Esophagus (tissue), 2 donors: Measurements from ENCODE around the gene NTRK3. TPM values are rescaled to one million over a fixed set of nuclear protein-coding genes. Genes with fewer than 3 reads are reported as not detected.
A peak's percentile ranks its signal among the peaks of the same experiment; 100 is the strongest.

Source experiments
- H3K27ac ChIP-seq, 2 donors: one replicate each; pipeline ENCODE4 v1.5.1; 2013; ENCODE audit warnings: low read depth in 2 of 2, mild to moderate bottlenecking in 2 of 2, inconsistent platforms in 1 of 2, low read length in 1 of 2, moderate library complexity in 1 of 2
- H3K27me3 ChIP-seq, 2 donors: one replicate each; pipeline ENCODE4 v1.6.1; 2013; ENCODE audit warnings: low read length in 2 of 2, control low read depth in 1 of 2, mild to moderate bottlenecking in 1 of 2; ENCODE audit not compliant: insufficient read depth in 2 of 2, control insufficient read depth in 1 of 2
- H3K36me3 ChIP-seq, 2 donors: one replicate each; pipeline ENCODE4 v1.6.1; 2013; ENCODE audit warnings: low read length in 1 of 2; ENCODE audit not compliant: control insufficient read depth in 2 of 2, insufficient read depth in 2 of 2
- H3K4me1 ChIP-seq, 2 donors: one replicate each; pipeline ENCODE4 v1.6.1; 2013; ENCODE audit warnings: low read length in 1 of 2; ENCODE audit not compliant: control insufficient read depth in 2 of 2, insufficient read depth in 2 of 2
- H3K4me3 ChIP-seq, 2 donors: one replicate each; pipeline ENCODE4 v1.5.1; 2013; ENCODE audit warnings: low read length in 2 of 2, mild to moderate bottlenecking in 2 of 2, low read depth in 1 of 2, moderate library complexity in 1 of 2
- H3K9me3 ChIP-seq, 2 donors: one replicate each; pipeline ENCODE4 v1.6.1; 2013; ENCODE audit warnings: mild to moderate bottlenecking in 2 of 2, low read depth in 1 of 2, low read length in 1 of 2, moderate library complexity in 1 of 2; ENCODE audit not compliant: control insufficient read depth in 2 of 2, insufficient read depth in 1 of 2
- WGBS, 2 donors: extraction: QIAGEN DNeasy Blood & Tissue Kit; methylation state at CpG; one replicate each; pipeline ENCODE4 v1.1.7; 2013; 5-methylcytosine and 5-hydroxymethylcytosine counted together
- polyA plus RNA-seq, 2 donors: library from polyadenylated mRNA; stranded (reverse); fragments of 200-250 nt; gene quantifications; one replicate each; pipeline ENCODE4 v1.2.3, GENCODE V29; 2013
- donor health status: healthy with polysubstance abuse.
- donor health status: Bipolar disorder and iron deficiency.

The NTRK3 gene
- under 1 TPM; 0.61 to 0.77 TPM for polyA plus RNA-seq

GRCh38 chr15:88256279-88257230, at the start of gene NTRK3:
TSS of gene NTRK3 (minus strand) at chr15:88256739. CDS start at chr15:88256153, 586 bp downstream.
- Histone ChIP-seq H3K27ac (no peak within 1 kb of the TSS), H3K36me3 (no peaks in the 10 kb centered on the region), H3K4me1 (peaks cover 0 to 4% of the 10 kb centered on the region in 2 donors), H3K27me3 (peaks cover 8 to 17% of the 10 kb centered on the region in 2 donors), H3K9me3 (no peaks in the 10 kb centered on the region), H3K4me3 (peak within 1 kb of the TSS in 1 of 2 donors; percentile 13)
- 1% methylated on average over 53 to 93 of the region's 95 CpGs for WGBS, 2 donors

- Histone ChIP-seq H3K4me3 (no peak overlapping the region), H3K27ac (no peak overlapping the region), H3K4me1 (no peaks in the 10 kb centered on the region), H3K9me3 (no peaks in the 10 kb centered on the region), H3K27me3 (no peaks in the 10 kb centered on the region), H3K36me3 (no peaks in the 10 kb centered on the region)
Measured at GRCh38 chr15:88303395-88303794, 46.9 kb upstream of the NTRK3 start.

DNA sequence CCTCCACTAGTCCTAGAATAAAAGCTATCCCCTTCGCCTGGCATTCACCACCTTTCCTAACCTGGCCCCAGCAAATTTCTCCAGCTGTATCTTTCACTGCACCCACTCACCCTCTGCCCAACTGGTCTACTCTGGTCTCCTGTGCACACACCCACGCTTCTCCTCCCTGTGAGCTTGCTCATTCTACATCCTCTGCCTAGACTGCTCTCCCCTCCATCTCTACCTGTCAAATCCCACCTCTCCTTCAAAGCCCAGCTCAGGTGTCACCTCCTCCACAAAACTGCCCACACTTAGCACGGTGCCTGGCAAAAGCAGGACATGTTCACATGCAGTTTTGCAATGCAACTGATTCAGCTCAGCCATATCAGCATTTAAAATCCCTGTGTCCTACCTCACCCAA, 45.8 kb upstream of the NTRK3 start:
- Histone ChIP-seq H3K4me1 (no peaks in the 10 kb centered on the region), H3K36me3 (no peaks in the 10 kb centered on the region), H3K27ac (no peak overlapping the region), H3K9me3 (no peaks in the 10 kb centered on the region), H3K4me3 (no peak overlapping the region), H3K27me3 (no peaks in the 10 kb centered on the region)
- 62 to 67% methylated on average over 3 of the region's 3 CpGs for WGBS, 2 donors

DNA sequence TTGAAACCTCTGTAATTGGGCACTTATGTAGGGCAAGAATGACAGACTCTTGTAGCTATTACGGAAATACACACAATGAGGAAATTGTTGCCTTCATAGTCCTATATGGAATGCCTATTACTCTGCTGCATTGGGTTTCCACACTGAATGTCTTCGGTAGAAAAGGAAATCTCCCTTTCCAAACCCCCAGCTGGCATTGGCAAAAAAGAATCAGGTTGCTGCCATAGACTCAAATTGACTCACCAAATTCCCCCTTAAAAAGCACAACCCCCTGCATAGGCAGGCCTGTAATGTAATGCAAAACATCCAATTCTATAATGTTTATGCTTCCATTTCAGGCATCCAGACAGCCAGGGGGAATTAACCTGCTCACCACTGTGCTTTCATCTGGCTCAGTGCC, 44.8 kb upstream of the NTRK3 start:
- Histone ChIP-seq H3K27me3 (no peaks in the 10 kb centered on the region), H3K9me3 (no peaks in the 10 kb centered on the region), H3K4me1 (no peaks in the 10 kb centered on the region), H3K36me3 (no peaks in the 10 kb centered on the region), H3K4me3 (no peak overlapping the region), H3K27ac (no peak overlapping the region)
- 74 to 79% methylated on average over 2 of the region's 2 CpGs for WGBS, 2 donors

DNA sequence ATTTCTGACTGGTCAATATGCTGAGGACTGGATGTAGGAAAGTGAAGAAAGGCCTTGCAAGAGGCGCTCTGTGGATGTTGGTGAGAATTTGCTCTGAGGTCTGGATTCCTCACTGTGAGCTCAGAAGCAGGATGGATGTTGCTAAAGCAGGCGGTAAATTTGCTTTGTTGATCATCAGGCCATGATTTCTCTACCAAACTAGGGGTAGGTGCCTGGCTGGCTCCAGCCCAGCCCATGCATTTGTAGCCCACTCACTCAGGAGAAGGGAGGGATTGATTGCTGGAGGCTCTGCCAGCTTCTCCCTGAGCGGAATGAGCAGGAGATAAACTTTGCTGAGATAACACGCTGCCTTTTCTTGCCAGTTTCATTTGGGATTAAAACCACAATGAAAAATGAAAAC, 44.3 kb upstream of the NTRK3 start:
- 67 to 78% methylated on average over 4 of the region's 4 CpGs for WGBS, 2 donors
- no peak overlapping the region for H3K27ac ChIP-seq
- no peaks in the 10 kb centered on the region for H3K27me3 ChIP-seq
- no peaks in the 10 kb centered on the region for H3K4me1 ChIP-seq
- H3K4me3 ChIP-seq: no peak overlapping the region
- H3K36me3 ChIP-seq: no peaks in the 10 kb centered on the region
- H3K9me3 ChIP-seq: no peaks in the 10 kb centered on the region

- H3K4me3 ChIP-seq: no peak overlapping the region
- no peak overlapping the region for H3K27ac ChIP-seq
- H3K9me3 ChIP-seq: no peaks in the 10 kb centered on the region
- 54 to 56% methylated on average over 8 of the region's 8 CpGs for WGBS, 2 donors
- H3K27me3 ChIP-seq: no peaks in the 10 kb centered on the region
- no peaks in the 10 kb centered on the region for H3K36me3 ChIP-seq
- H3K4me1 ChIP-seq: no peaks in the 10 kb centered on the region
Measured at GRCh38 chr15:88300089-88300488, 43.5 kb upstream of the NTRK3 start.

DNA sequence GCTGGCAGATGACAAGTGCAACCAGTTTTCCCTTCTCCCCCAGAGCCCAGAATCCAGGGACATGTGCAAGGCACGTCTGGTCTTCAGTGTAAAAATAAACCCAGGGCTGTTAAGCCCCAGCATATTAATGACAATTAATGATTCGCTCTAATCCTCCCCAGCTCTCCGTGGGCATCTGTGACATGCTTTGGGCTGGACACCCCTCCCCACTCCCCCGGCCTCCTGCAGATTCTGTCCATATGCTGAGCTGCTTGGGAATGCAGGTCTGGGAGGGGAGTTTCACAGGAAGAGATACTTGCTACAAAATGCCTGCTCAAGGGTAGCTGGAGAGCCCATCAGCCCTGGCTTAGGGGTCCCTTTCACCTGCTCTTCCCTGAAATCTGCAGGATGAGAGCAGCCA, 43.0 kb upstream of the NTRK3 start:
- Histone ChIP-seq H3K36me3 (no peaks in the 10 kb centered on the region), H3K4me1 (no peaks in the 10 kb centered on the region), H3K27me3 (no peaks in the 10 kb centered on the region), H3K9me3 (no peaks in the 10 kb centered on the region), H3K4me3 (no peak overlapping the region), H3K27ac (no peak overlapping the region)
- 35 to 41% methylated on average over 4 of the region's 4 CpGs for WGBS, 2 donors

DNA sequence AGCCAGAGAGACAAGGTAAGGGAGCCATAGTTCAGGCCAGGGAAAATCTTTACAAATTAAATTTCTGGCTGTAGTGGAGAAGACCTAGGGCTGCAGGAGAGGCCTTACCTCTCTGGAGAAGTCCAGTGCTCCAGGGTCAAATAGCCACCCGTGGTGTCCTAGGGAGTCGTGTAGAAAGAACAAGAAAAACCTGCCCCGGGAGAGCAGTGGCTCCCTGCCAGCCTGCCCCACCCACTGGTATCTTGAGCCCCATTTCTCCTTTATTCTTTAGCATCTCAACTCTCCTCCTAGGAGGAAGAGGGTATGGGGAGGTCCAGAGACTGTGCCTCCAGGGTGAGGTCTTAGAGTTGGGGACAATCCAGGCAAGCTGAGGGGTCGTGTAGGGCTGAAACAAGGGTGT, 32.1 kb upstream of the NTRK3 start:
- H3K27ac ChIP-seq: no peak overlapping the region
- no peaks in the 10 kb centered on the region for H3K4me1 ChIP-seq
- peaks cover 0 to 4% of the 10 kb centered on the region in 2 donors for H3K9me3 ChIP-seq
- no peaks in the 10 kb centered on the region for H3K36me3 ChIP-seq
- H3K4me3 ChIP-seq: no peak overlapping the region
- WGBS, 2 donors: 37 to 49% methylated on average over 4 of the region's 4 CpGs
- no peaks in the 10 kb centered on the region for H3K27me3 ChIP-seq

- H3K27ac ChIP-seq: no peak overlapping the region
- no peaks in the 10 kb centered on the region for H3K27me3 ChIP-seq
- H3K9me3 ChIP-seq: peaks cover 0 to 4% of the 10 kb centered on the region in 2 donors
- H3K4me3 ChIP-seq: no peak overlapping the region
- WGBS, 2 donors: 81 to 86% methylated on average over 10 of the region's 10 CpGs
- no peaks in the 10 kb centered on the region for H3K36me3 ChIP-seq
- no peaks in the 10 kb centered on the region for H3K4me1 ChIP-seq
Measured at GRCh38 chr15:88288206-88288605, 31.7 kb upstream of the NTRK3 start.
